DMS 273 (cell line): Measurements from ENCODE around the gene AMD1.

ENCODE experiments used
- DNase-seq: peaks from one replicate; lab custom pipeline; 2025; ENCODE audit not compliant: unreplicated experiment; lab: John Stamatoyannopoulos, UW

The AMD1 gene

DNA sequence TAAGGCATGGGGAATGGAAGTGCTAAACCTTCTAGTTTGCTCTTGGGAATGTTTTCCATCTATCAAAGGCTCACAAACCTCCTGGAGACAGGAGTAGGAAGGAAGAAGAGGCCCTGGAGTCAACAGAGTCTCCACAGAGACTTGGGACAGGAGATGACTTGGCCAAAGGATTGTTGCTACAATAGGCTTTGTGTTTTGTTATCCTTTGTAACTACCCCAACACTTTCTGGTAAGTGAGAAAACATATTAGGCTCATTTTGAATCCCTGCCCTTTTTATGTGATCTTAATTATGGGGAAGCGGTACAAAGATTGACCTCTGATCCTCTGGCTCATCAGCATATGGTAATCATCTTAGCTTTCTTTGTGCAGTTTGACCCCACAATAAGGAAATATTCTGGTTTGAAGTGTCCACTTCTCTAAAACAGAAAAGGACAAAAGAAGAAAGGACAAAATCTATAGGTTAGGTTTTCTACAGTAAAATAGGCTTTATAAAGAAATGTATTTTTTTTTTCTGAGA lies 59.9 kb downstream of the AMD1 start:
- no peak for DNase-seq

DNA sequence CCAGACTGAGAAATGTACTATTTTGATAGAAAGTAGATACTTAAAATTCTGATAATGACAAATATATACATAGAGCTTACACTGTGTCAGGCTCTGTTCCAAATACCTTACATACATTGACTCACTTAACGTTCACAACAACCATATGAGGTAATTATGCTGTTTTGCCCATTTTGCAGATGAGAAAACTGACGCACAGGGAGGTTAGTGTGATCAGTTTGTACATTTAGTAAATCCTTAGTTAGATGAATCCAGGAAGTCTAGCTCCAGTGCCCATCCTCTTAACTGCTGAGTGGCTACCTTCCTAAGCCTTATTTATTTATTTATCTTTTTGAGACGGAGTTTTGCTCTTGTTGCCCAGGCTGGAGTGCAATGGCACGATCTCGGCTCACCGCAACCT lies 60.6 kb downstream of the AMD1 start:
- no peak for DNase-seq

DNA sequence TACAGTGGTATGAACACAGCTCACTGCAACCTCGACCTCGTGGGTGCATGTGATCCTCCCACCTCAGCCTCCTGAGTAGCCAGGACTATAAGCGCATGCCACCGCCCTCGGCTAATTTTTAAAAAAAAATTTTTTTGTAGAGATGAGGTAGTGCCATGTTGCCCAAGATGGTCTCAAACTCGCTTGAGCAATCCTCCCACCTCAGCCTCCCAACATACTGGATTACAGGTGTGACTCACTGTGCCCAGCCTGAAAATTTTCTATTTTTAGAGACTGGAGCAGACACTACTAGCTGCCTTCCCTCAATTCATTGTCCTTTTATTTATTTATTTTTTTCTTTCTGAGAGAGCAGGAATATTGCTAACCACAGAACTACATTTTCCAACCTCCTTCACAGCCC lies 63.6 kb downstream of the AMD1 start:
- DNase-seq: no peak

DNA sequence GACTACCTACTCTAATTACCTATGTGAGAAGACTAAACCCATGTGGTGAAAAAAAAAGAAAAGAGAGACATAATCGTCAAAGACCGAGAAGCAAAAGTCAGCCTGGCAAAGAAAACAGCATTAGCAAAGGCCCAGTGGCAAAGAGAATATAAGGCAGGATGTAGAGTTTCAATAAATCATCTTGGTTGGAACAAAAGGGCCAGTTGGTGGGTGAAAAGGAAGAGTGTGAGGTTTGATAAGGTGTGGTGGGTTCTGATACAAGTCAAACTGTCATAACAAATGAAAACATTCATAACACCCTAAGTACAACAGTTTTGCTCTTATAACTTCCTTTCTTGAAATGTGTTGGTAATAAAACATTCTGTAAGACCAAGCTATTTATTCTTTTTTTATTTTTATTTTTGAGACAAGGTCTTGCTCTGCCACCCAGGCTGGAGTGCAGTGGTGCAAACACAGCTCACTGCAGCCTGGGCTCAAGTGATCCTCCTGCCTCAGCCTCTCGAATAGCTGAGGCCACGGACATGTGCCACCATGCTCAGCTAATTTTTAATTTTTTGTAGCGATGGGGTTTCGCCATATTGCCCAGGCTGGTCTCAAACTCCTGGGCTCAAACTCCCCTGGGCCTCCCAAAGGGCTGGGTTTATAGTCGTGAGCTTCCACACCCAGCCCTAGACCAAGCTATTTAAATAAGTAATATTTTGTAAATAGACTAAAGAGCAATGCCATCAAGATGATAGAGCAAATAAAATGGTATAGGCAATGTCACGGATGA lies 65.0 kb downstream of the AMD1 start:
- DNase-seq: no peak

DNA sequence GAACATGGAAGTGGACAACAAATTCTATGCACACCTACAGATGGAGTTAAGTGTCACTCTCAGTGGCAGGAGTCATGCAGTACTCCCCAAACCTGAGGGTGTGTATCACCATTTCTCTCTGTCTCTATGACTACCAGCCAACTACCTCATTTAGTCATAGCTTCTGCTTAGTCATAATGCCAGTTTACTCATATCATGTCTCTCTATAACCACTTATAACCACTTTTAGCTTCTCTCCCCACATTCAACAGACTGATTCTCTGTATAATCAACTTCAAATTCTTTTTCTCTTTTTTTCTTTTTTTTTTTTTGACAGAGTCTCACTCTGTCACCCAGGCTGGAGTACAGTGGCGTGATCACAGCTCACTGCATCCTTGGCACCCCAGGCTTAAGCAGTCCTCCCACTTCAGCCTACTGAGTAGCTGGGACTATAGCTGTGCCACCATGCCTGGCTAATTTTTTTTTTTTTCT lies 70.1 kb downstream of the AMD1 start:
- DNase-seq: peak; percentile 18
